HG03354 (cell line): ENCODE results near the gene SLC40A1.

ENCODE experiments used
- ATAC-seq: cut with Tn5 transposase; IDR thresholded peaks from one replicate; pipeline ENCODE4 v1.9.1; 2021; ENCODE audit warnings: mild to moderate bottlenecking; ENCODE audit not compliant: unreplicated experiment, poor library complexity, severe bottlenecking

The SLC40A1 gene

GRCh38 chr2:189544318-189545042, 36.1 kb downstream of the SLC40A1 start:
- no peak for ATAC-seq

- ATAC-seq: no peak
Observed at GRCh38 chr2:189543367-189543766, 37.2 kb downstream of the SLC40A1 start.

- no peak for ATAC-seq
Observed at GRCh38 chr2:189542145-189542882, 38.3 kb downstream of the SLC40A1 start.

- no peak for ATAC-seq
Observed at GRCh38 chr2:189541591-189541990, 39.0 kb downstream of the SLC40A1 start.

- no peak for ATAC-seq
Observed at GRCh38 chr2:189540551-189540950, 40.0 kb downstream of the SLC40A1 start.

- no peak for ATAC-seq
Observed at GRCh38 chr2:189538402-189538801, 42.2 kb downstream of the SLC40A1 start.

GRCh38 chr2:189536830-189537229, 43.8 kb downstream of the SLC40A1 start:
- ATAC-seq: no peak

- ATAC-seq: no peak
Observed at GRCh38 chr2:189534854-189535832, 45.4 kb downstream of the SLC40A1 start.

GRCh38 chr2:189533288-189534035, 47.1 kb downstream of the SLC40A1 start:
- no peak for ATAC-seq

GRCh38 chr2:189530965-189531637, 49.5 kb downstream of the SLC40A1 start:
- no peak for ATAC-seq

- ATAC-seq: no peak
Observed at GRCh38 chr2:189528617-189529016, 52.0 kb downstream of the SLC40A1 start.

GRCh38 chr2:189527812-189528592, 52.6 kb downstream of the SLC40A1 start:
- no peak for ATAC-seq

GRCh38 chr2:189527041-189527750, 53.4 kb downstream of the SLC40A1 start:
- ATAC-seq: no peak

- no peak for ATAC-seq
Observed at GRCh38 chr2:189526241-189526640, 54.3 kb downstream of the SLC40A1 start.

- ATAC-seq: no peak
Observed at GRCh38 chr2:189524746-189525145, 55.8 kb downstream of the SLC40A1 start.

GRCh38 chr2:189522435-189523151, 58.0 kb downstream of the SLC40A1 start:
- no peak for ATAC-seq
